ENCODE results near the gene ZDHHC12.

ZDHHC12 gene

DNA sequence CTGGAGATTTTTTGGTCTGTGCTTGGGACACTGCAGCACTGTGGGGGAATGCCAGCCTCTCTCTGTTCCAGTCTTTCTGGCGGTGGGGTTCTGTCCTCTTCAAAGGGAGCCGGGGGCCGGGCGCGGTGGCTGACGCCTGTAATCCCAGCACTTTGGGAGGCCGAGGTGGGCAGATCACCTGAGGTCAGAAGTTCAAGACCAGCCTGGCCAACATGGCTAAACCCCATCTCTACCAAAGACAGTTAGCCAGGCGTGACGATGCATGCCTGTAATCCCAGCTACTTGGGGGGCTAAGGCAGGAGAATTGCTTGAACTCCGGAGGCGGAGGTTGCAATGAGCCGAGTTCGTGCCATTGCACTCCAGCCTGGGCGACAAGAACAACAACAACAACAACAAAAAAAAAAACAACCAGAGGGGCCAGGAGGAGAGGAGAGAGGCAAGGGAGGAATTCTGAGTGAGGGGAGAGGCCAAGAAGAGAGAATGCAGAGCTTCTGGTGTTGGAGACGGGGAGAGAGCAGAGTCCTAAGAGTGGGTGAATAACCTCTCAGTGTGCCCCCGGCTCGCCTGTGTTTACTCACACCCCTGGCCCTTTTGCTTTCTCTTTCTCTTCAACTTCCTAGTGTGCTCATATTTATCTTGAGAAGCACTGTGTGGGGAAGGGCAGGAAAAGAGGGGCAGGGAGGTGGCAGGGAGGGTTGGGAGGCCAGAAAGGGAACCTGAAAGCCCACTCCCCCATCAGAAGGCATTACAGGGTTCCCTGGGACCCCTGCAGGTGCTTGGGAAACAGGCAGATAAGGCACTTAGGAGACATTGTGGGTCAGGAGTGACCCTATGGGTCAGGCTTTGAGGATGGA, 38.1 kb downstream of the ZDHHC12 start:
- DNase-seq: no peak

DNA sequence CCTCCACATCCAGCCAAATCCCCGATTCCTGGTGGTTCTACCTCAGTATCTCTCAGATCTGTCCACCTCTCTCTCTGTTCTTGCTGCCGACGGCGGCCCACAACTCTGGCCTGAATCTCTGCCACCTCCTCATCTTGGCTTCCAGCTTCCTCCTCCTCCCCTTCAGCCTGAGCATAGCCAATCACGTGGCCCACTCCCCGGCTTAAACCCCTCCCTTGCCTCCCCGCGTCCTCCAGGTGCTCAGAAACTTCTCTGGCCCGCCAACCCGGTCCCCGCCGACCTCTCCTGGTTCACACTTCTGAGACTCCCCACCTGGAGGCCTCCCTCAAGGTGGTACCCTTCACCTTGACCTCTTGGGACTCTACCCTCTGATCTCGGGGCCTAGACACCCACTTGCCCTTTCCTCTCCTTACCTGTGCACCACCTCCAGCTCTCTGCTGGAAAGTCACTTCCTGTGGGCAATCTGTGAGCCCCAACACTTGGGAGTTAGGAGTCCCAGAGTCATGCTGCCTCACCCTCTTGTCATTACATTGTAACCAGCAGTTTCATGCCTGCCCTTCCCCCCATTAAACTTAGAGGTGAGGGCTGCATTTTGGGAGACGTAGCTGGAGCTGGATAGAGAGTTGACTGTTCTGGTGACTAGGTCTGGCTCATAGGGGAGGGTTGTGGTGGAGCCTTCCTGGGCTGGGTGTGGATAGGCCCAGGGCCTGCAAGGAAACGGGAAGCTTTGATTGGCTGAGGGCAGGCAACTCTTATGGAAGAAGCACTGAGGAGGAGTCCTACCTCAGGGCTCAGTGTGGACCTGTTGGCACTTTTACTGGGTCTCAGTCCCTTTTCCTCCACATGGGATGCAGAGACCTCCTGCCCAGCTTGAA, 39.4 kb downstream of the ZDHHC12 start:
- no peak for DNase-seq

DNA sequence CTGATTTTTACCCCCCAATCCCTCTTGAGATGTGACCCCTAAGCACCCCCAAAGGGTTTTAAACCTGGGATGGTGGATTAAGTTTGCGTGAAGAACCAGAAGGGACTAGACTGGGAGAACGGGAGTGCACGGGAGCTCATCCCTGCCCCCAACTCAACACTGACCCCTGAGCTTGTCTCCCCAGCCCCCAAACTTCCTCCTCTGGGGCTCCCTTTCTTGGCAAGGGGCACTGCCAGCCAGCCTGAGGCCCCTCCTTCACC, 39.9 kb downstream of the ZDHHC12 start:
- no peak for DNase-seq

DNA sequence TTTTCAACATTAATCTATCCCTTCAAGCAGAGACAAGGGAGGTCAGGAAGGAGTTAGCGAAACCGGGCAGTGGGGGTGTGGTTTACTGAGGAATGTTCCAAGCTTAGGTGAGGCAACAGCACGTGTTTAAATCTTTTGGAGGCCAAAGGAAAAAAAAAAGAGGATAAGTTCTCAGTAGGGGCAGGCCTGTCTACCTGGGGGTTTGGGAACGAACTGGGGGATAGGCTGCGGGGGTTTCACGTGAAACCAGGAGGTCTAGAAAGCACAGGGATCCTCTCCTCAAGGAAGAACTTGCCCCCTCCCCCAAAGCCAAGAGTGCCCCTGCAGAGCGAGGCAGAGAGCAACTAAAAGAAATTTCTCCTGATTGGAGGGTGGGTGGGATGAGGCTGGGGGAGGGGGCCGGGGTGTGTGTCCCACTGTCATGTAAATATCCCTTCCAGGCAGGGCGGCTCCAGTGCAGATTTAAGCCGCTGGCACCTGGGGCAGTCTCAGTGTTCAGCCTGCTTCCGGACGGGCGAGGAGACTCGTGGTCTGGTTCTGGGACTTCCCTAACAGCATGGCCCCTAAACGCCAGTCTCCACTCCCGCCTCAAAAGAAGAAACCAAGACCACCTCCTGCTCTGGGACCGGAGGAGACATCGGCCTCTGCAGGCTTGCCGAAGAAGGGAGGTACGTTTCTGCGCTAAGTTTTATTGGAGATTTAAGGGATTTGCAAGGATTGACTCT, 40.4 kb downstream of the ZDHHC12 start:
- DNase-seq: no peak

DNA sequence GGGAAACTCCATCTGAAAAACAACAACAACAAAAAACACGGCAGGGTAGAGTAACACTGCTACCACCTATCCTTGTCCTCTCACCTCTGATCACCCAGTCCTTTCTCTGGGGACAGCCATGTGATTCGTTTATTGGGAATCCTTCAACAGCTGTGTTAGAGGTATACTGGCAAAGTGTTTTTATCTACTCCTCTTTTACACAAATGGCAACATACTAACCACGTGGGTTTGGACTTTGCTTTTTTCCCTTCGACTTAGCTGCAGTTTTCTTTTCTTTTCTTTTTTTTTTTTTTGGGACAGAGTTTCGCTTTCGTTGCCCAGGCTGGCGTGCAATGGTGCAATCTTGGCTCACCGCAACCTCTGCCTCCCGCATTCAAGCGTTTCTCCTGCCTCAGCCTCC, 46.1 kb downstream of the ZDHHC12 start:
- DNase-seq: no peak

DNA sequence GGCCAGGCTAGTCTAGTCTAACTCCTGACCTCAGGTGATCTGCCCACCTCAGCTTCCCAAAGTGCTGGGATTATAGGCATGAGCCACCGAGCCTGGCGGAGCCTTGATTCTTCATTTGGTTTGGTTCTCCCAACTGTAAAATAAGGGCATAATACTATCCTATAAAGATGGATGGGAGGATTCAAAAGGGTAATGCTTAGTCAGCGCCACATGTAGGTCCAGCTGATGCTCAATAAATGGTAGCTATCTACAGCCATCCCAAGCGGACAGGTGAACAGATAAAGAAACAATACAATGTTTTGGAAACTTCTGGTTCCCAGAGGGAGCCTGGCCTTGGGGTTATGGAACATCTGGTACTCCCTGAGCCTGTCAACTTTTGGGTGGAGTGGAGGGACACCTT, 48.5 kb downstream of the ZDHHC12 start:
- DNase-seq: no peak

All from SHP77 treated with DMSO at 0.1 percent for 48 hours (cell line).